GM19468 (cell line): ENCODE results near the gene VSX1.

ENCODE experiments used
- ATAC-seq: cut with Tn5 transposase; IDR thresholded peaks from one replicate; pipeline ENCODE4 v1.9.1; 2021; ENCODE audit warnings: mild to moderate bottlenecking, moderate library complexity, moderate number of reproducible peaks; ENCODE audit not compliant: unreplicated experiment; ENCODE audit errors: extremely low read depth

Gene VSX1

DNA sequence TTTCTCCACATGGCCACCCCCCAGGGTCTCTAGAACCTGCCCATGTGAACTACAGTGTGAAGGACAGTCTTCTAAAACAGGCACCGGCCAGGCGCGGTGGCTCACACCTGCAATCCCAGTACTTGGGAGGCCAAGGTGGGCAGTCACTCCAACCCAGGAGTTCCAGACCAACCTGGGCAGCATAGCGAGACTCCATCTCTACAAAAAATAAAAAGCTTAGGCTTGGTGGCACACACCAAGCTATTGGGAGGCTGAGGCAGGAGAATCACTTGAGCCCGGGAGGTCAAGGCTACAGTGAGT, 37.7 kb downstream of the VSX1 start:
- no peak for ATAC-seq

DNA sequence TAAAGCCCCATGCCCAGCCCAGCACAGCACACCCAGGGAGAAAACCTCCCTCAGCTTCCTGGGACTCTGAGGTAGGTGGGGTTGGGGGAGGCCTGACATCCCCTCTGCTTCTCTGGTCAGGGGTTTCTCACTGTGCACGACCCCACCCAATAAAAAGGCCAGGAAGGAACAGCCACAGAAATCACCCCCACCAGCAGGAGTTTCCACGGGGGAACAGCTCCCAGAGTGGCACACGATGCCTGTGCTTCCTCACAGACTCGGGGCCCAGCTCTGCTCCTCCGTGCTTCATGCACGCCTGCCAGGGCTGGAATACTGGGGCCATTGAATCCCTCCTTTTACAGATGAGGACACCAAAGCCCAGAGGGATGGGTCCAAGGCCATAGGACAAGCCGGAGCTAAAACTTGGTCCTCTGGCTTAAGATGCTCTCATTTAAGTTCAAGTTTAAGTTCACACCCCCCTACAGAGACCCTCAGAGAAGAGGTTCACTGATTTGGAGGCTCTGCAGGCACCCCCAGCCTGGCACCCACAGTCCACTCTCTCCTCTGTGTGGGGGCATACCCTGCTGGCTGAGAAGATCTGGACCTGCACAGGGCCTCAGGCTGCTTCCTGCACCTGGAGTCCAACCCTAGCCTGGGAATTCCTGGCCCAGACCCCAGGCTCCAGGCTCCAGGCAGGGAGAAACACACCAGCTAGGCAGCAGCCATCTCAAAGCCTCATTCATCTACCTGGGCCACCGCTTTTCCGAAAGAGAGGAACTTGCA, 38.3 kb downstream of the VSX1 start:
- ATAC-seq, result no peak

GRCh38 chr20:25042531-25043498, 39.1 kb downstream of the VSX1 start:
- ATAC-seq, result peak; percentile 88

GRCh38 chr20:25041813-25042530, 40.0 kb downstream of the VSX1 start:
- ATAC-seq, result no peak

GRCh38 chr20:25040438-25040831, 41.5 kb downstream of the VSX1 start:
- ATAC-seq, result no peak

DNA sequence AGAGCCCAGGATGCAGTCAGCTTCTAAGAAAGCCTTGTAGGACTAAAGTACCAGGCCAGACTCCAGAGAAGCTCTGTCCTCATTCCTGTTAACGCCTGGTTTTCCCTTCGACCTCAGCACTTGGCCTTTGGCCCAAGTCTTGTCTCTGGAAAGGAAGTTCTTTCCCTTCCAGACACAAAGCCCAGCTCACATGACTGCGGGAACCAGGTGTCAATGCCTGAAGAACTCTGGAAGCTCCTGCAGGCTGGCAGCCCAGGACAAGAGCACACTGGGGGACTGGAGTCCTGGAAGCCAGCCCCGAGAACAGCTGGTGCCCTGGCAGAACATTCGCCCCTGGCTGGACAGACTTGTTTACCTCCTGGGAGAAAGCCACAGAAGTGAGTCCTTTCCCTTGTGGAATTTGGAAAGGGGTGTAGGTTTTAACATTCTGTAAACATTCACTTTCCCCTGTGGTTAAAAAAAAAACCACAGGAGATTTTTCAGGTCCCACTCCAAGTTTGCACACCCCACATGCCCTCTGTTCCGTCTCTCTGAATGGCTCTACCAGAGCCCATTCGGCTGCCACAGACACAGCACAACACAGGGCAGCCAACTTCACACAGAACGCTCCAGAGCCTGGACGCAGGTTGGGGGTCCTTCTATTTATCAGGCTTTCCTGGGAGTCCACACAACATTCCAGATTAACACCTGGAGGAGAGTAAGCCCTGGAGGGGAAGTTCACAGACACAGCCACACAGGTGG, 42.1 kb downstream of the VSX1 start:
- no peak for ATAC-seq

DNA sequence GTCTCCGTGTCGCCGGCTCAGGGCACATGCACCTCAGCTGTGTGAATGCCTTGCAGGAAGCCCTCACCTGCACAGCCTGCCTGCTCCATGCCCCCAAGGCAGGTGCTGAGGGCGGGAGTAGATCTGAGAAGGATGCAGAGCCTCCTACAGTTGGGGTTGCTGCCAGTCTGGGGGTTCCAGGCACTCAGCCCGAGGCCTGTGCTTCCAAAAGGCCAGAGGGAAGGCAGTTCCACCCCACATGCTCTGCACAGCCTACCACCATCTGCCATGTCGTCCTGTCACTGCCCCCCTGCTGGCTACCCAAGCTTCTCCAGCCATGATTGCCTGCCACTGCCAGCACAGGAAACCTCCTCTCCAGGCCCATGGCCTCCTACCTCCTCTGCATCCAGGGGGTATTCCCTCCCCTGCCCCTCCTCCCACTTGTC, 43.3 kb downstream of the VSX1 start:
- ATAC-seq, result no peak

DNA sequence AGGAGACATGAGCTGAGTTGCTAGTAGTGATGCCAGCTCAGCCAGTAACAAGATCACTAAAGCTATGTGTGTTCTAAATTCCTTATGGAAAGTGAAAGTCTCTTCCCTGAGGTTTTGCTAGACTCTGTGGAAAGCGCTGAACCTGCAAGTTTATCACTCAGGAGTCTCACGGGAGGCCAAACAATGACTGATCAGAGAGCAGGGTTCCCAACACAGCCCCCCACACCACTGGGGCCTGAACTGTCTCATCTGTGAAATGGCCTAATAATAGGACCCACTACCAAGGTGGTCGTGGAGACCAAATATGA, 43.9 kb downstream of the VSX1 start:
- ATAC-seq, result no peak

GRCh38 chr20:25037288-25038102, 44.4 kb downstream of the VSX1 start:
- ATAC-seq, result no peak

DNA sequence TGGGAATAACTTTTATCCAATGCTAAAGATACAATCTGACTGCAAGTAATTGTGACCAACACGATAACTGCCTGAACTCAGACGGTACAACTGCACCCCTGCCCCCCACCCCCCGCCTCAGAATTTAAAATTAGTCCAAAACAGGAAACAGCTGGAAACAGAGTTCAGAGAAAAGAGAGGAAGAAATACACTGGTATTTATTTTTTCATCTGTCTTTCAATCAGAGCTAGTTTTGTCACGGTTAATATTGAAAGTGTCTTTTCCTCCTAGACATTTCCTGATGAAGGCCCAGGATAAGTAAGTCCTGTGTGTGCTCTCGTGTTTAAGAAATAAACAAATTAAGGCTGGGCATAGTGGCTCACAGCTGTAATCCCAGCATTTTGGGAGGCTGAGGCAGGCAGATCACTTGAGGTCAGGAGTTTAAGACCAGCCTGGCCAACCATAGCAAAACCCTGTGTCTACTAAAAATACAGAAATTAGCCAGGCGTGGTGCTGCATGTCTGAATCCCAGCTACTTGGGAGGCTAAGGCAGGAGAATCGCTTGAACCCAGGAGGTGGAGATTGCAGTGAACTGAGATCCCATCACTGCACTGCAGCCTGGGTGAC, 45.5 kb downstream of the VSX1 start:
- no peak for ATAC-seq

- peak; percentile 21 for ATAC-seq
Measured at GRCh38 chr20:25035921-25036320, 46.0 kb downstream of the VSX1 start.

DNA sequence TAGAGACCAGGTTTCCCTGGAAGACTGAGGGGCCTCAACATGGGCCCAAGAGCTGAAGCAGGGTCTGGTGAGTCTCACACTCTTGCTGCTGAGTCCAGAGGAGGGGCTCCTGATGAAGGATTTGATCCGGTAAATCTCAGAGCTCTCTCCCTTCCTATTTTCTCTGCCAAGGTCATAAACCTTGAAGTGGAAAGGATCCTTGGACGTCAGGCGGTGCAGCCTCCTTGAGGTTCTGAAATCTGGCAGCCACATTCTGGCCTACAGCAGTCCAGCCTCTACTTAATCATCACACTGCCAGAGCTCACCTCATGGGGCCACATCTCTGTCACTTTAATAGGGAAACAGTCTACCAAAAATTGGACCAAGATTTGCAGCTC, 48.0 kb downstream of the VSX1 start:
- no peak for ATAC-seq

- no peak for ATAC-seq
Measured at GRCh38 chr20:25033265-25033923, 48.5 kb downstream of the VSX1 start.

- ATAC-seq, result no peak
Measured at GRCh38 chr20:25032478-25033264, 49.3 kb downstream of the VSX1 start.

DNA sequence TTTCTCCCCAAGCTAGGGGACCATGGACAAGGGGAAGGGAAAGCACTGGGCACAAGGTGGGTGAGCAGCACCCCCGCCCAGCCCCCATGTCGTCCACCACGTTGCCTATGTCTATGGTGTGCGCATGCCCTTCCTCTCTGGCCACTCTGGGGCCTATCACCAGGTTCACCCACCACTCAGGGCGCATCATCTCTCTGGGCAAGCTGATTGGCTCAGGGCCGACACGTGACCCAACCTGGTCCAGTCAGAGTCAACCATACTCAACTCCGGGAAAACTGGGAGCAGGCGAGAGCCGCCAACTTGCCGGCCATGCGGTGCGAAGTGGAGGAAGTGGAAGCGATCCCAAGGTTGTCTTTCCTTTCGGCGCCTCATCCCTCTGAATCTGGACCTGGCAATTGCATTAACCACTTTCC, 49.9 kb downstream of the VSX1 start:
- ATAC-seq, result no peak

DNA sequence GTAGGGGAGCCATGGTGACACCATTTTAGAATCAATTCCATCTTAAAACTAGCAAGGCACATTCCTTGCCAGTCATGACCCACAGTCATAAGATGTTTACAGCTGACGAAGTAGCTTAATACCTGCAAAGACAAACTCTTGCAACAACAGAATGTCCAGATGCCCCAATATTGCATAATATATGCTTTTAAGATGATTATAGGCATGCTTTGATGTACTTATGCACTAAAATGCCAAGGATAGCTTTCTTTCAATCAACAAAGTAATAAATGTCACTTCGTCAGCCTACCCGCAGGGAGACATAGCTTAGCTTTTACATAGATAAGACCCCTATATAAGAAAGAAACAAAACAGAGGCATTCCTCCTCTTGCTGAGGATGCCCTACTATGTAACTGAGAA, 50.7 kb downstream of the VSX1 start:
- no peak for ATAC-seq

GRCh38 chr20:25030649-25031207, 51.2 kb downstream of the VSX1 start:
- no peak for ATAC-seq
